Transverse colon (tissue), 4 donors: Measurements from ENCODE around the gene BANP. TPM values are rescaled to one million over a fixed set of nuclear protein-coding genes. Genes with fewer than 3 reads are reported as not detected.

Experiments used
- DNase-seq: peaks from one replicate; pipeline ENCODE4 v3.0.0-alpha.2; 2019
- H3K27ac ChIP-seq, 4 donors: fragments of 200-600 bp; sonication (generic); 2 replicates each; pipeline ENCODE4 v1.5.1; 2016 to 2018; ENCODE audit warnings: inconsistent platforms in 4 of 4
- H3K27me3 ChIP-seq: fragments of 200-600 bp; sonication (generic); 2 replicates; pipeline ENCODE4 v1.5.1; 2017; ENCODE audit warnings: inconsistent platforms
- H3K36me3 ChIP-seq, 4 donors: fragments of 200-600 bp; sonication (generic); 2 replicates each; pipeline ENCODE4 v1.5.1; 2017 to 2019; ENCODE audit warnings: inconsistent platforms in 4 of 4
- H3K4me1 ChIP-seq, 4 donors: fragments of 200-600 bp; sonication (generic); 2 replicates each; pipeline ENCODE4 v1.5.1; 2017 to 2020; ENCODE audit warnings: inconsistent platforms in 4 of 4
- H3K4me3 ChIP-seq, 4 donors: fragments of 200-600 bp; sonication (generic); 1 replicate in 1 of 4; 2 replicates in 3 of 4; pipeline versions ENCODE4 v1.5.1 to v1.6.1; 2017 to 2019; ENCODE audit warnings: inconsistent platforms in 4 of 4
- H3K9me3 ChIP-seq, 2 donors: fragments of 200-600 bp; sonication (generic); 2 replicates each; pipeline ENCODE4 v1.5.1; 2017 to 2019; ENCODE audit warnings: inconsistent platforms in 2 of 2
- EP300 ChIP-seq: sonication (generic); formaldehyde crosslinking; IDR thresholded peaks from one replicate; pipeline ENCODE4 v1.6.1; 2017; ENCODE audit warnings: antibody characterized with exemption, low read depth
- POLR2A ChIP-seq: fragments of 450-650 bp; IDR thresholded peaks from one replicate; pipeline ENCODE4 v1.6.1; 2016; ENCODE audit warnings: antibody characterized with exemption, mild to moderate bottlenecking, moderate library complexity
- POLR2AphosphoS5 ChIP-seq, 3 donors: sonication (generic); formaldehyde crosslinking; IDR thresholded peaks; one replicate each; pipeline ENCODE4 v1.6.1; 2016; ENCODE audit warnings: antibody characterized with exemption in 3 of 3
- WGBS, 2 donors: methylation state at CpG; one replicate each; pipeline ENCODE4 v1.1.5; 2018; ENCODE audit warnings: low coverage in 1 of 2; 5-methylcytosine and 5-hydroxymethylcytosine counted together
- in situ Hi-C, 4 donors: fragments of 200-750 bp; cut with MboI; loops; one replicate each; pipeline versions ENCODE4 v1.15.0 to v1.15.1; 2017; ENCODE audit warnings: low sequenced_read_pairs in 3 of 4, low pct_ligation_motif_present in 1 of 4, low pct_unique_long_range_greater_than_20kb in 1 of 4
- intact Hi-C: fragments of 100-400 bp; cut with DNase I; formaldehyde crosslinking; loops from one replicate; pipeline ENCODE4 v1.15.1; 2023; ENCODE audit warnings: low total_unique reads
- total RNA-seq, 4 donors: library from RNA; depleted of rRNA; stranded (reverse); fragments of >200 nt; gene quantifications; one replicate each; pipeline ENCODE4 v1.1.0, GENCODE V29; 2016
- TF ChIP-seq, protein P1 (sequence below), 5 experiments: fragments of 200-600 bp in 3 of 5; fragments of 450-650 bp in 2 of 5; sonication (generic) in 3 of 5; IDR thresholded peaks; 1 replicate in 2 of 5; 2 replicates in 3 of 5; pipeline ENCODE4 v1.5.1; 2016 to 2017; ENCODE audit warnings: antibody characterized with exemption in 5 of 5, inconsistent platforms in 3 of 5, mild to moderate bottlenecking in 2 of 5, moderate library complexity in 1 of 5

The BANP gene
- total RNA-seq, 4 donors from 2014 or later = 15.3 to 25.1 (median 18.7) TPM

- Histone ChIP-seq H3K27ac (no peak overlapping the region), H3K36me3 (no peaks in the 10 kb centered on the region), H3K4me3 (no peak overlapping the region), H3K9me3 (no peaks in the 10 kb centered on the region), H3K27me3 (no peaks in the 10 kb centered on the region), H3K4me1 (peaks cover 0 to 11% (median 2%) of the 10 kb centered on the region in 4 donors)
- in situ Hi-C loops = no loop called here
- 94 to 95% methylated on average over 11 to 19 of the region's 19 CpGs for WGBS, 2 donors
- DNase-seq = no peak
- TF ChIP-seq, protein P1, sequence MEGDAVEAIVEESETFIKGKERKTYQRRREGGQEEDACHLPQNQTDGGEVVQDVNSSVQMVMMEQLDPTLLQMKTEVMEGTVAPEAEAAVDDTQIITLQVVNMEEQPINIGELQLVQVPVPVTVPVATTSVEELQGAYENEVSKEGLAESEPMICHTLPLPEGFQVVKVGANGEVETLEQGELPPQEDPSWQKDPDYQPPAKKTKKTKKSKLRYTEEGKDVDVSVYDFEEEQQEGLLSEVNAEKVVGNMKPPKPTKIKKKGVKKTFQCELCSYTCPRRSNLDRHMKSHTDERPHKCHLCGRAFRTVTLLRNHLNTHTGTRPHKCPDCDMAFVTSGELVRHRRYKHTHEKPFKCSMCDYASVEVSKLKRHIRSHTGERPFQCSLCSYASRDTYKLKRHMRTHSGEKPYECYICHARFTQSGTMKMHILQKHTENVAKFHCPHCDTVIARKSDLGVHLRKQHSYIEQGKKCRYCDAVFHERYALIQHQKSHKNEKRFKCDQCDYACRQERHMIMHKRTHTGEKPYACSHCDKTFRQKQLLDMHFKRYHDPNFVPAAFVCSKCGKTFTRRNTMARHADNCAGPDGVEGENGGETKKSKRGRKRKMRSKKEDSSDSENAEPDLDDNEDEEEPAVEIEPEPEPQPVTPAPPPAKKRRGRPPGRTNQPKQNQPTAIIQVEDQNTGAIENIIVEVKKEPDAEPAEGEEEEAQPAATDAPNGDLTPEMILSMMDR (IDR thresholded peaks at IDR 0.05) = no peak
- no peak for TF ChIP-seq POLR2A
- no peak for TF ChIP-seq POLR2AphosphoS5 (IDR thresholded peaks at IDR 0.05)
- no peak for TF ChIP-seq EP300
- intact Hi-C loops = no loop called here
Observed at GRCh38 chr16:88064889-88065746, 113.9 kb downstream of the BANP start.

DNA sequence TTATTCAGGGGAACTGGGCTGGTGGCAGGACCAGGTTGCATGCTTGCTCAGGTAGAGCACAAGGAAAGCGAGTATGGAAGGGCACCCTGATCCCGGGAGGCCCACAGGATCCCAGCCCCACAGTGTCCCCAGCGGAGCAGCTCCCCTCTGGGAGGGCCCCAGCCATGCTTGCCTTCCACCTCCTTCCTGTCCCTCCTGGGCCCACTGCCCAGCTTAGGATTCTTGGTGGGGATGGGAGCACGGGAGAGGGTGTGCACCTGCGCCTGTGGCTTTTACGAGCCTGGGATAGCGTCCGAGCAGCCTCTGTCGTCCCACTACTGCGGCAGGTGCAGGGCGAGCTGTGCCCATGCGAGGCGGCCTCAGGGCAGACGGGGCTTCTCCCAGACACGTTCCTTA is 114.5 kb downstream of the BANP start:
- Histone ChIP-seq H3K9me3 (no peaks in the 10 kb centered on the region), H3K4me1 (peaks cover 0 to 11% (median 2%) of the 10 kb centered on the region in 4 donors), H3K27ac (no peak overlapping the region), H3K4me3 (no peak overlapping the region), H3K36me3 (no peaks in the 10 kb centered on the region), H3K27me3 (no peaks in the 10 kb centered on the region)
- DNase-seq = no peak
- in situ Hi-C loops (no loop called here), intact Hi-C loops (no loop called here)
- WGBS, 2 donors = 90% methylated on average over 13 of the region's 15 CpGs; no CpG with 5 or more reads in 1 of the 2 donors
- TF ChIP-seq POLR2A (no peak), EP300 (no peak), POLR2AphosphoS5 (IDR thresholded peaks at IDR 0.05) (no peak)
- TF ChIP-seq, protein P1 (IDR thresholded peaks at IDR 0.05) = no peak

GRCh38 chr16:88066234-88066633 is 115.0 kb downstream of the BANP start:
- TF ChIP-seq, protein P1 (IDR thresholded peaks at IDR 0.05) = no peak
- TF ChIP-seq POLR2A = no peak
- no peak for TF ChIP-seq EP300
- TF ChIP-seq POLR2AphosphoS5 (IDR thresholded peaks at IDR 0.05) = no peak
- no peak overlapping the region for H3K4me3 ChIP-seq
- in situ Hi-C loops = no loop called here
- H3K27ac ChIP-seq = no peak overlapping the region
- intact Hi-C loops = no loop called here
- WGBS, 2 donors = 71% methylated on average over 10 of the region's 10 CpGs; no CpG with 5 or more reads in 1 of the 2 donors
- no peaks in the 10 kb centered on the region for H3K27me3 ChIP-seq
- H3K36me3 ChIP-seq = no peaks in the 10 kb centered on the region
- H3K9me3 ChIP-seq = no peaks in the 10 kb centered on the region
- H3K4me1 ChIP-seq = peaks cover 0 to 11% (median 2%) of the 10 kb centered on the region in 4 donors
- DNase-seq = no peak

GRCh38 chr16:88066680-88067529 is 115.7 kb downstream of the BANP start:
- Histone ChIP-seq H3K27ac (no peak overlapping the region), H3K4me1 (peaks cover 0 to 11% (median 2%) of the 10 kb centered on the region in 4 donors), H3K9me3 (no peaks in the 10 kb centered on the region), H3K4me3 (no peak overlapping the region), H3K36me3 (peaks cover 0 to under 1% (median 0%) of the 10 kb centered on the region in 4 donors), H3K27me3 (no peaks in the 10 kb centered on the region)
- DNase-seq = no peak
- in situ Hi-C loops = no loop called here
- intact Hi-C loops = no loop called here
- WGBS, 2 donors = 93 to 100% methylated on average over 4 to 27 of the region's 29 CpGs
- TF ChIP-seq, protein P1 (IDR thresholded peaks at IDR 0.05) = no peak
- TF ChIP-seq POLR2AphosphoS5 (IDR thresholded peaks at IDR 0.05) (no peak), EP300 (no peak), POLR2A (no peak)
